Nephron (organoid): ENCODE data around the gene LAMB3.

ENCODE experiments used
- H3K27ac Mint-ChIP-seq, 3 experiments: 2 replicates each; pipeline ENCODE4 v1.8.0; 2020; ENCODE audit warnings: mixed read lengths in 3 of 3, mild to moderate bottlenecking in 2 of 3, moderate library complexity in 1 of 3
- H3K27me3 Mint-ChIP-seq: 2 replicates; pipeline ENCODE4 v1.8.0; 2021; ENCODE audit warnings: low read depth, mild to moderate bottlenecking, moderate library complexity, mixed read lengths
- H3K36me3 Mint-ChIP-seq: 2 replicates; pipeline ENCODE4 v1.8.0; 2020; ENCODE audit warnings: low read depth, mixed read lengths
- H3K4me1 Mint-ChIP-seq: 2 replicates; pipeline ENCODE4 v1.8.0; 2020; ENCODE audit warnings: mixed read lengths
- H3K4me3 Mint-ChIP-seq, 3 experiments: 2 replicates each; pipeline ENCODE4 v1.8.0; 2020; ENCODE audit warnings: mild to moderate bottlenecking in 3 of 3, mixed read lengths in 3 of 3, moderate library complexity in 2 of 3
- H3K9me3 Mint-ChIP-seq: 2 replicates; pipeline ENCODE4 v1.8.0; 2020; ENCODE audit warnings: mixed read lengths
- TF ChIP-seq, protein P1 (sequence below), 3 experiments: fragments of 200-600 bp; sonication (generic); IDR thresholded peaks; one replicate each; pipeline ENCODE4 v1.5.0; 2021; ENCODE audit warnings: antibody characterized with exemption in 3 of 3; ENCODE audit not compliant: unreplicated experiment in 3 of 3

LAMB3 gene

DNA sequence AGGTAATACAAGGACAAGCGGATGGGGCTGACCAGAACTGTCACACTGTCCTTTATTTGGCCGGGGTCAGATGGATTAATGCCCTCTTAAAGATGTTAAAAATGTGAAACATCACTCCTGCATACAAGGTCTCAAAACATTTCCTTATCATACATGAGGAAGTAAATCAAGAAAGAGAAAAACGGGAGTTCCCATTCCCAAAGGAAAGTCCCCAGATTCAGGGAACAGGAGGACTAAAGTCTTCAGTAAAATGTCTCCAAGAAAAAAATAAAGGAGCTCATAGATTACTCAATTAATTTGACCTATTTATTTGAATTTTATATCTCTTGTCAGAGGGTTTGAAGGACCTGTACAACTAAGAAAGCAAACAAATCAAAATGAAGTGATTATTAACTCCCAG, 39.0 kb upstream of the LAMB3 start:
- H3K27me3 Mint-ChIP-seq = peaks cover 22% of the 10 kb centered on the region
- peaks cover 54% of the 10 kb centered on the region for H3K4me1 Mint-ChIP-seq
- H3K9me3 Mint-ChIP-seq = no peaks in the 10 kb centered on the region
- no peak overlapping the region for H3K4me3 Mint-ChIP-seq
- no peaks in the 10 kb centered on the region for H3K36me3 Mint-ChIP-seq
- H3K27ac Mint-ChIP-seq = peak overlapping the region in 1 of 3 experiments; percentile 24
- TF ChIP-seq, protein P1, sequence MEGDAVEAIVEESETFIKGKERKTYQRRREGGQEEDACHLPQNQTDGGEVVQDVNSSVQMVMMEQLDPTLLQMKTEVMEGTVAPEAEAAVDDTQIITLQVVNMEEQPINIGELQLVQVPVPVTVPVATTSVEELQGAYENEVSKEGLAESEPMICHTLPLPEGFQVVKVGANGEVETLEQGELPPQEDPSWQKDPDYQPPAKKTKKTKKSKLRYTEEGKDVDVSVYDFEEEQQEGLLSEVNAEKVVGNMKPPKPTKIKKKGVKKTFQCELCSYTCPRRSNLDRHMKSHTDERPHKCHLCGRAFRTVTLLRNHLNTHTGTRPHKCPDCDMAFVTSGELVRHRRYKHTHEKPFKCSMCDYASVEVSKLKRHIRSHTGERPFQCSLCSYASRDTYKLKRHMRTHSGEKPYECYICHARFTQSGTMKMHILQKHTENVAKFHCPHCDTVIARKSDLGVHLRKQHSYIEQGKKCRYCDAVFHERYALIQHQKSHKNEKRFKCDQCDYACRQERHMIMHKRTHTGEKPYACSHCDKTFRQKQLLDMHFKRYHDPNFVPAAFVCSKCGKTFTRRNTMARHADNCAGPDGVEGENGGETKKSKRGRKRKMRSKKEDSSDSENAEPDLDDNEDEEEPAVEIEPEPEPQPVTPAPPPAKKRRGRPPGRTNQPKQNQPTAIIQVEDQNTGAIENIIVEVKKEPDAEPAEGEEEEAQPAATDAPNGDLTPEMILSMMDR (IDR thresholded peaks at IDR 0.05; ENCODE audit: unreplicated experiment in 3 of 3) = no peak

DNA sequence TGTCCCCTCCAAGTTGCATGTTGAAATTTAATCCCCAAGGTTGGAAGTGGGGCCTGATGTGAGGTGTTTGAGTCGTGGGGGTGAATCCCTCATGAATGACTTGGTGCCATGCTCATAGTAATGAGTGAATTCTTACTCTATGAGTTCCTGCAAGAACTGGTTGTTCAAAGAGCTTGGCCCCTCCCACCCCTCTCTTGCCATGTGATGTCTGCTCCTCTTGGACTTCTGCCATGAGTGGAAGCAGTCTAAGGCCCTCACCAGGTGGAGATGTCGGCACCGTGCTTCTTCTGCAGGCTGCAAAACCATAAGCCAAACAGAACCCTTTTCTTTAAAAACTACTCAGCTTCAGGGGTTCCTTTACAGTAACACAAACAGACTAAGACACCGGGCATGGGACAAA, 37.3 kb upstream of the LAMB3 start:
- Mint-ChIP-seq H3K27ac (peak overlapping the region in 1 of 3 experiments; percentile 59), H3K4me1 (peaks cover 66% of the 10 kb centered on the region), H3K9me3 (no peaks in the 10 kb centered on the region), H3K36me3 (no peaks in the 10 kb centered on the region), H3K27me3 (peaks cover 16% of the 10 kb centered on the region), H3K4me3 (no peak overlapping the region)
- TF ChIP-seq, protein P1 (IDR thresholded peaks at IDR 0.05; ENCODE audit: unreplicated experiment in 3 of 3) = no peak

DNA sequence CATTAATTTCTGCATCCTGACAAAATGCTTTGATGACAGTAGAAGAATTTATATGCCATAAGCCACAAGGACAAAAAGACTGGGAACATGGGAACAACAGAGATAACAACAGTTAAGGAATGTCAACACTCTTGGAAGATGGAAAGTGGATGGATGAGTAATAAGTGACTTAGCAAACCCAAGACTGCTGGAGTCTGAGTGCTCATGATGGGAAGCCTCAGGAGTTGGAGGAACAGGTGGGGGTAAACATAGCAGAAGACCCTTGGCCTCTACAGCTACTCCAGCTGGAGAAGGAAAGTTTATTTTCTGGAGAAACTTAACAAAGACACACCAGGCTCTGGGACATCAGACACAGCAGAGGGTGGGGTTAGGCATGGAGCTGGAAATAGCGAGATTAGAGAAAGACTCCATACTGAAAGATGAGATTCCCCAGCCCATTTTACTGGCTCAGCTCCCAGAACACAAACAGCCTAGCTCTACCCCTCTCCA, 36.6 kb upstream of the LAMB3 start:
- Mint-ChIP-seq H3K4me1 (peaks cover 64% of the 10 kb centered on the region), H3K27me3 (peaks cover 9% of the 10 kb centered on the region), H3K4me3 (no peak overlapping the region), H3K36me3 (no peaks in the 10 kb centered on the region), H3K27ac (peak overlapping the region; percentile 56 to 81 (median 59)), H3K9me3 (no peaks in the 10 kb centered on the region)
- TF ChIP-seq, protein P1 (IDR thresholded peaks at IDR 0.05; ENCODE audit: unreplicated experiment in 3 of 3) = no peak

DNA sequence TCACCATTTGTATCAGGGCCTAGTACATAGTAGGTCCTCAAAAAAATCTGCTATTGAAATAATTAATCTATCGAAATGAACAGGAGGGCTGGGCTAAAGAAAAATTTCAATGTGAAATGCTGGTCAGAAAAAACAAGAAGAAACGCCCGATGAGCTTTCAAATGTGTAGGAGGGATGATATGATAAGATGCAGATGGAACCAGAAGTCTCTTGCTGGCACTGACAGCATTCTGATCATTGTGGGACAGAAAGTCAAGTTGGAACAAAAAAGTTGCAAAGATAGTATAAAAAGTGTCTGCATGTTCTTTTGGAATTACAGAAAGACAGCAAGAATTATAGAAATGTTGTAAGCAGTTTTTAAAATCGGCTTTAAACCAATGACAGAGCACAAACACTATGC, 34.1 kb upstream of the LAMB3 start:
- peaks cover 5% of the 10 kb centered on the region for H3K27me3 Mint-ChIP-seq
- H3K9me3 Mint-ChIP-seq = peaks cover 2% of the 10 kb centered on the region
- H3K36me3 Mint-ChIP-seq = no peaks in the 10 kb centered on the region
- peaks cover 49% of the 10 kb centered on the region for H3K4me1 Mint-ChIP-seq
- H3K27ac Mint-ChIP-seq = peak overlapping the region; percentile 17 to 59 (median 26)
- TF ChIP-seq, protein P1 (IDR thresholded peaks at IDR 0.05; ENCODE audit: unreplicated experiment in 3 of 3) = no peak
- H3K4me3 Mint-ChIP-seq = no peak overlapping the region

DNA sequence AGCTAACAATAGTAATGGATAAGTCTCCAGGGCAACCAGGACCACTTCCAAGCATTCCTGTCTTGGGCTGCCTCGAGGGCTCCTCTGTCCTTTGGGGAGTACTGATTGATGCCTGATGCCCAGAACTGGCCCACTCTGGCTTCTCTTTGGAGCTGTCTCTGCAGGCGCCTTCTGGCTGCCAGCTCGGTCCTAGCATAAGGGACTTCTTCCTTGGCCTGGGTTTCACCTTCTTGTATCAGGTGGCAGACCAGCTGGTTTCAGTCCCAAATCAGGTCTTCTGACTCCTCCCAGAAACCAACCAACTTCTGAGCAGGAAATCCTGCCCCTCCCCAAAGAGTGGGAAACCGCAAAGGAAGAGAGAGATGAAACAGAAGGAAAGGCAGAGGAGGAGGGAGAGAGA, 33.6 kb upstream of the LAMB3 start:
- H3K27ac Mint-ChIP-seq = peak overlapping the region in 2 of 3 experiments; percentile 26 to 59
- no peak overlapping the region for H3K4me3 Mint-ChIP-seq
- H3K9me3 Mint-ChIP-seq = peaks cover 5% of the 10 kb centered on the region
- H3K4me1 Mint-ChIP-seq = peaks cover 45% of the 10 kb centered on the region
- TF ChIP-seq, protein P1 (IDR thresholded peaks at IDR 0.05; ENCODE audit: unreplicated experiment in 3 of 3) = no peak
- no peaks in the 10 kb centered on the region for H3K36me3 Mint-ChIP-seq
- H3K27me3 Mint-ChIP-seq = peaks cover 5% of the 10 kb centered on the region

DNA sequence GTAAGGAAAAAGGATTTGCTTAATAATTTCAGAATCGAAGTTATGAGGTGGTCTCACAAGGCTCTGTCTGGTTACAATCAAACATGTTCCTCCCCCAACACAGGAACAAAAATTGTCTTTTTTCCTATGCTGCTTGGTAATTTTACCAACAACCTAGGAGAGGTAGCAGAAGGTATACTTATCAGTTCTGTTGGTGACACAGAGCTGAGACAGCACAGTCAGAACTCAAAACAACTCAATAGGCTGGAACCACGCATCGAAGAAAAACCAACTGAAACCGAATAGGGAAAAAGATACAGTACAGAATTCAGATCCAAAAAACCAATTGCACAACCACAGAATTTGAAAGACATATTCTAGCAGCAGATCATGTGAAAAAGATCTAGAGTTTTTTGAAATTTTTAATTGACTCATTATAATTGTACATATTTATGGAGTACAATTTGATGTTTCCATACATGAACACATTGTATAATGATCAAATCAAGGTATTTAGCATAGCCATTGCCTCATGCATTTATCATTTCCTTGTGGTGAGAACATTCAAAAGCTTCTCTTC, 26.8 kb upstream of the LAMB3 start:
- H3K27me3 Mint-ChIP-seq = peaks cover 56% of the 10 kb centered on the region
- no peak overlapping the region for H3K27ac Mint-ChIP-seq
- TF ChIP-seq, protein P1 (IDR thresholded peaks at IDR 0.05; ENCODE audit: unreplicated experiment in 3 of 3) = no peak
- H3K4me3 Mint-ChIP-seq = no peak overlapping the region
- peaks cover 27% of the 10 kb centered on the region for H3K4me1 Mint-ChIP-seq
- H3K9me3 Mint-ChIP-seq = peaks cover 5% of the 10 kb centered on the region
- H3K36me3 Mint-ChIP-seq = no peaks in the 10 kb centered on the region
